Measurements from ENCODE around the gene DOCK1.
A peak's percentile ranks its signal among the peaks of the same experiment; 100 is the strongest.

DOCK1 gene

DNA sequence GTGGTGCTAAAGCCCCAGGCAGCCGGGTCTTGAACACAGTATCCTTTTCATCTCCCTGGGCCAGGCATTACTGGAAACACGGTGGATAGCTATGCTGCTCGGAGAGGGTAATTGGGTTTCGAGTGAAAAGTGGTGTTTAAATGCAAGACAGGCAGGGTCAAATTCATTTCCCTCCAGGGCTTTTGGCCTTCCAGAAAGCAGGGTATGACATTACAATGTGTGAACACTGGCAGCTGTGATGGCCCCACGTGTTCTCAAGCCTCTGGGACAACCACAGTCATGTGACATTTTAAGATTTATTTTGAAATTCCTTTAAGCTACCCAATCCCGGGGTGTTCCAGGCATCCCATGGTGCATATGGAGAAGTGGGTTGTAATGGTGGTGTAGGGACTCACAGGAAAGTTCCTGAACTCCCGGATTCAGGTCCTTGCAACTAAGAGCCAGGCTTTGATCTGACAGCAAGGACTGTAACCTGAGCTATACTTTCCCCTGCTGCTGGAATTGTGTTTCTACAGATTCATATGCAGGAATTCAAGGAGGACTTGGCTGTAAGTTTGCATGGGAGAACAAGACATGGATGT is 244.4 kb downstream of the DOCK1 start:
- DNase-seq = no peak

DNA sequence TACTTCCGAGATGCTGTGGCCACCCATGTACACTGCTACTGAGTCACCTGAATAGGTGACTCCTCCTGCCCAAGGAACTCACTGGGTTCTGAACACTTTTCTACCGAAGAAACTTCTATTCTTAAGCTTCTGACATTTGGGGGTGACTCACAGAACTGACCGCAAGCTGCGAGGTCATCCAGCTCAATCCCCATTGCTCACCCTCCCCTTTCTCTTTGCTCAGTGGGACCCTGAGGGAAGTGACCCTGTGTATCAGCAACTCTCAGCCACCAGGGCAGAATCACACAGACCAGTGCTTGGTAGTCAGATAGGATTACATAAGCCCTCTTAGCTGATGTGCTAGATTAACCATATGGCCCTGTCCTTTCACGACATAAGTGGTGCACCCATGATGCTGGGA is 244.9 kb downstream of the DOCK1 start:
- no peak for DNase-seq

DNA sequence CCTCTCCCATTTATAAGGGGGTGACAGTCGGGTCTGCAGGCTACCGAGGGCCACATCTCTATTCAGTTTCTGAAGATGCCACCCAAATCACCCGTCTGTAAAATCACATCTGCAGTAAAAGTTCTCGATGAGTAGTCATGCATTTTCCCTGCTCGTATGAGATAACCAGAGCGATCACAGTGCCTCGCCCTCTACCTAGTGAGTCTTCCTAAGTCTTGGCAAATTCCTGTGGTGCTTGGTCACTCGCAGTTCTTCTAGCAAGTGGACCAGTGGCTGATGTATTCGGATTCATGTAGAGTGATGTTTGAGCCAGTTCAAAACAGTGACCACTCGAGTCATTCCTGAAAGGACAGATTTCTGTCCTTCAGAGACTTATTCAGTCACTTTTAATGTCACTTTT is 246.3 kb downstream of the DOCK1 start:
- DNase-seq = no peak

DNA sequence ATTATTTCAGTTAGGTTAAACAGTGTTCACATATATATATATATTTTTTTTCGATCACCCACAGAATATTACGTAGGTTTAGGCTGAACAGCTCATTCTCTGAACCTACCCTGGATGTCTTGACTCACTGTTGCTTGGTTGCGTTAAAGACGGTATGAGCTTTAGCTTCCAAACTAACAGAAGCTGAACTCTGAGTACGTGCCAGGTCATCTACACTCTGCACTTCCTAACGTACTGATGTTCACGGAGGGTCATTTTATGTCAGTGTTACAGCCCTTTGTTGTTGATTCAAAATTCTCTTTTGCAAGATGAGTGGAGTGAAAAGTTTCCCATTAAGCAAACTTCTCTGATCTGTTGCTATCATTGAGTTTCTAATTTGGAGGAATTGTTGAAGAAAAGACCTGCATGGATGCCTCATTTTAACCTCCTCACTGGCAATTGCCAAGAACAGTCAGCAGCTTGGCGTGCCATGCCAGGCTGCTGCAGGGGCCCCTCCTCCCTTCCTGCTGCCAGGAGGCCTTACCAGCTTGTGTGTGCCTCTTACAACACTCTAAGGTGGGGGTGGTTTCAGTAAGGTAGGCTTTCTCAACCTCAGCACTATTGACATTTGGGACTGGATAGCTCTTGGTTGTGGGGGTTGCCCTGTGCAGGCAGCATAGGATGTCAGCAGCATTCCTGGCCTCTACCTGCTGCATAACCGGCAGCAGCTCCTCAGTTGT is 246.9 kb downstream of the DOCK1 start:
- DNase-seq = no peak

GRCh38 chr10:127153181-127153580 is 248.0 kb downstream of the DOCK1 start:
- no peak for DNase-seq

- no peak for DNase-seq
These were observed 249.8 kb downstream of the DOCK1 start for GRCh38 chr10:127154831-127155620.

DNA sequence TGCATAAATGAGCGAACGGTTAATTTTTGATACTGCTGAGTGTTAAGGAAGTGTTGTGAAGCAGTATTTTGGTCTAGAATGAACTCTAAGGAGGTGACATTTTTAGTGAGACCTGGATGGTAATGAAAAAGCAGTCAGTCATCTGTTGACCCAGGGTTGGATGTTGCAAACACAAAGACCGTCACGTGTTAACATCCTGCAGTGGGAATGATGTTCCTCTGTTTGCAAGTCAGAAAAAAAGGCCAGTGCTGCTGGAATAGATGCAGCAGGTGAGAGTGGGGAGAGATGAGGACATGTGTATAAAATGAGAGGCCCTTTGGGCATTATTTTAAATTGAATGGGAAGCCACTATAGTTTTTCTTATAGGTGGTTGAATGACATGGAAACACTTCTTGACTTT is 251.9 kb downstream of the DOCK1 start:
- DNase-seq = no peak

- DNase-seq = no peak
These were observed 252.4 kb downstream of the DOCK1 start for GRCh38 chr10:127157506-127158200.

DNA sequence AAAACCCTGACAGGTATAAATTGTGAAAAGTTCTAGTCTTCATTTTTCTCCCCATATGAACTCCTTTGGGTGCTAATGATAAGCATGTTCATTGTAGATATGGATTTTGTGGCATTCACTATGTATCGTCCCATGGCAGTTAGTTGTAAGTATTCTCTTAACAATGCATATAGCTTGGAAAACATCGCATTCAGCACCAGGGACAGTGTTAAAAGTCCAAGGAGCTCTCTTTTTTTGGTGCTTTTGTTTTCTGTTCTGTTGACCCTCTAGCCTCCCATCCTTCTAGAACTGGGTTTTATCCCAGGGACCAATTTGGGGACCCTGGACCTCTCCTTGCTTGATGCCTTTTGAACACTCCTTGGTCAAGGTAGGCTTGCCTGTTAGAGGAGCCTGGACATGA is 253.4 kb downstream of the DOCK1 start:
- no peak for DNase-seq

DNA sequence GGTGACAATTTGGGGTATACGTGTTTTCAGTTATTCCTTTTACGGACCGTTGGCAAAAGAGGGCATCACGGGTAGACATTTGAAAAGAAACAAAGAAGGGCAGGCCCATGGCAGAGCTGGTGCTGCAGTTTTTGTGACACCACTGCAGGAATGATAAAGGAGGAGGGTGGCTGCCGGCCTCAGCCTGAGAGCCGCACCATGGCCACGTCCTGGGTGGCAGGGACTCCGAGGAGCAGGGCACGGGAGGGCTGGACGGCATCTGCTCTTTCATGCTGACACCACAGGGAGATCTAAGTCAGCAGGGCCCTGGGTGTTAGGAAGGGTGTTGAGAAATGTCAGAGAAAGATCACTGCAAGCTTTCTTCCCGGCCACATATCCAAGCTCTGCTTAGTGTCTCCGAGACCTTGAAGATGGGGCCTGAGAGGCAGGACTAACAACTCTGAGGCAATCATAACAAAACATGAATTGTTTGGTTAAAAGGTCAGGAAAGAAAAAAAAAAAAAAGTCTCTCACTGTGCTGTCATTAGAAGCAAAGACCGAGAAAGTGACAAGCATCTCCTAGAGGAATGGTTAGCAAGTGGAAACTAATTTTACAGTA is 254.5 kb downstream of the DOCK1 start:
- peak; percentile 0 for DNase-seq

DNA sequence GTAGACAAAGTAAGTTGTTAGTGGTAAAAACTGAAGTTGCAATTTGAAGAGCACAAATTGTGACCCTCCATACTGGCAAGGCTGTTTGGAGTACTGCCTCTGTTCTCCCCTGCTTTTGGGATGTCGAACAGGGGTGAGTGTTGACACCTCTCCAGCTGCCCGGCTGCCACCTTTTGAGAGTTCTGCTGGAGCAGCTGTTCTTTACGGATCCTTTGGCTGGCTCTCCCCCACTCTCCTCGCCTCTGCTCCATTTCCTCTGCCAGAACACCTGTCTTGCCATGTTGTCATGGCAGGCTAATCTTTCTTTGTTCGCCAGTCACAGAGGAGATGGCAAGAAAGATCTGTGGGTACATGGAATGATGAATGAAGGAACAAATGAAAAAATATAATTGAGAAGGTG is 256.3 kb downstream of the DOCK1 start:
- DNase-seq = no peak

GRCh38 chr10:127162841-127163240 is 257.6 kb downstream of the DOCK1 start:
- DNase-seq = no peak

- no peak for DNase-seq
These were observed 263.0 kb downstream of the DOCK1 start for GRCh38 chr10:127168261-127168660.

DNA sequence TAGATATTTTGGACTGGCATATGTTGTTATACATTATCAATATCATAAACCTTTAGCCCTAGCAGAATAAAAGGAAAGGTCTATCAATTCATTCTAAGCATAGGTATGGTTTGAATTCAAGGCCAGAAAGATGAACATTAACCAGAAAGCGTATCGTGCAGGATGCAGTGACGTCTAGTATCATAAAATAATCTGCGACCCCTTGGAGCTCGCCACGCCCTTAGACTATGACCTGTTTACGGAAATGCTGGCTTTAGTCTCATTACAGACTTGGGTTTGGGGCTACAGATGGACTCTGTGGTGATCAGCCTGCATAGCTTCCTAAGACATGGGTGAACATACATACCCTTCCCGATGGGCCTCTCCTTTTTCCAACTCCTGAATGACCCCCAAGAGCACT is 269.6 kb downstream of the DOCK1 start:
- DNase-seq = no peak

- no peak for DNase-seq
These were observed 270.3 kb downstream of the DOCK1 start for GRCh38 chr10:127175357-127176110.

DNA sequence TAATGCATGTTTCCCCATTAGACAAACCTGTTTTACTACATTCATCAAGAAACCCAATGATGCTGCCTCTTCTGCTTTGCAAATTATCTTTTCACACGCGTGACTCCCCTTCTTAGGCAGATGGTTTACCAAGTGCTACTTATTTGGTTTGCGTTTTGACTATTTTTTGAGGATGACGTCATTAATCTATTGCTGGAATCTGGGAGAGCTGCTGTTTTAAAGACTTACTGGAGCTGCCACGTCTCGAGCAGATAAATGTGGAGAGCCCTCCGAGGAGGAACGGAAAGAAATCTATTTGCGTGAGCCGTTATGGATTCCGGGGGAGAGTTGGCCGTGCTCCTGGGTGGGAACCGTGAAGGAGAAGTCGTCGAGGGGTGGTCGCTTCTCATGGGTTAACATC is 271.4 kb downstream of the DOCK1 start:
- DNase-seq = no peak

GRCh38 chr10:127179612-127180250 is 274.5 kb downstream of the DOCK1 start:
- DNase-seq = no peak

DNA sequence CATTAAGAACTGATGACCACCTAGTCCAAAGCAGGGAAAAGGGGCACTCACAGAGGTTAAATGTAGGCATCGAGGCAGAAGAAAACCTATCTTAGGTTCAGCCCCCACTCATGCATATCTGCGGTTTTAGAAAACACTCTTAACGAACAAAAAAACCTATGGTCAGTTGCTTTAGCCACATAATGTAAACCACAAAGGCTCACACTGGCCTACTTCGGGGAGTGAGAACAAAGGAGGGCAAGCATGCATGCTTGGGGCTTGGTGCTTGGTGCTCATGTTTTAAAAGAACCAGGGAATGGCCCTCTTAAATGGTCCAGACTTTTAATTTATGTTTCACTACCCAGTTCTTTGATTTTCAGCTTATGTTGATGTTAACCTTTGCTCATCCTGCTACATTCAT is 276.9 kb downstream of the DOCK1 start:
- no peak for DNase-seq

DNA sequence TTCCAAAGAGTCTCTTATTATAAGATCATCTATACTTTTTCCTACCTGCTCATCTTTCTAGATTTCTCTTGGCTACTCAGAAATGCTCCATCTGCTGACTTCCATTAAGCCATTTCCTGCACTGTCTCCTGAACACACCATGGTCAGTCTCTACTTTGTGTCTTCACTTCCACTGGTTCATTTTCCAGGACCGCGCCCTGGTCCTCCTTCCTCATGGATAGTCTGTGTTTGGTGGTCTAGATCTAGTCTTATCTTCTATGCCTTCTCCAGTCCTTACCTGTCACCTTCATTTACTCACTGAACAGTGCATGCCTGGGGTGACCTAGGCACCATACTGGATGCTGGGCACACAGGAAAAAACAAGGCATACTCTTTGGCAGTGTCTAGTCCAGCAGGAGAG is 279.4 kb downstream of the DOCK1 start:
- no peak for DNase-seq

- DNase-seq = no peak
These were observed 281.6 kb downstream of the DOCK1 start for GRCh38 chr10:127186813-127187212.

GRCh38 chr10:127189226-127189625 is 284.0 kb downstream of the DOCK1 start:
- no peak for DNase-seq

GRCh38 chr10:127190427-127190826 is 285.2 kb downstream of the DOCK1 start:
- no peak for DNase-seq

Data from NCI-H2227 treated with DMSO at 0.1 percent for 48 hours (cell line).